Sigmoid colon (tissue), 4 donors: ENCODE results near the gene DCAF5.

ENCODE experiments used
- EP300 ChIP-seq, 4 donors: sonication (generic); formaldehyde crosslinking; IDR thresholded peaks; one replicate each; pipeline ENCODE4 v1.6.1; 2017; ENCODE audit warnings: antibody characterized with exemption in 4 of 4
- POLR2AphosphoS5 ChIP-seq, 4 donors: sonication (generic); formaldehyde crosslinking; IDR thresholded peaks; one replicate each; pipeline ENCODE4 v1.6.1; 2017; ENCODE audit warnings: antibody characterized with exemption in 4 of 4

- TF ChIP-seq POLR2AphosphoS5 (IDR thresholded peaks at IDR 0.05): no peak
- TF ChIP-seq EP300 (IDR thresholded peaks at IDR 0.05): no peak
Measured at GRCh38 chr14:69013943-69014782, 138.8 kb downstream of the DCAF5 start.
